ENCODE results near the gene CCDC40. TPM values are rescaled to one million over a fixed set of nuclear protein-coding genes. Genes with fewer than 3 reads are reported as not detected.

CCDC40 gene
- total RNA-seq, 1 donor from 2014 or later: 1.0 TPM

- Histone ChIP-seq H3K36me3 (ENCODE audit: control insufficient read depth in 3 of 3, insufficient read depth in 3 of 3, low read length in 3 of 3) (peaks cover 14 to 16% (median 15%) of the 10 kb centered on the region in 3 donors), H3K27ac (ENCODE audit: low read depth, low read length) (no peak overlapping the region), H3K27me3 (ENCODE audit: control insufficient read depth in 3 of 3, insufficient read depth in 3 of 3, low read length in 3 of 3) (peaks cover 0 to 6% (median 5%) of the 10 kb centered on the region in 3 donors)
Observed at GRCh38 chr17:80119839-80120238, 83.4 kb downstream of the CCDC40 start.

DNA sequence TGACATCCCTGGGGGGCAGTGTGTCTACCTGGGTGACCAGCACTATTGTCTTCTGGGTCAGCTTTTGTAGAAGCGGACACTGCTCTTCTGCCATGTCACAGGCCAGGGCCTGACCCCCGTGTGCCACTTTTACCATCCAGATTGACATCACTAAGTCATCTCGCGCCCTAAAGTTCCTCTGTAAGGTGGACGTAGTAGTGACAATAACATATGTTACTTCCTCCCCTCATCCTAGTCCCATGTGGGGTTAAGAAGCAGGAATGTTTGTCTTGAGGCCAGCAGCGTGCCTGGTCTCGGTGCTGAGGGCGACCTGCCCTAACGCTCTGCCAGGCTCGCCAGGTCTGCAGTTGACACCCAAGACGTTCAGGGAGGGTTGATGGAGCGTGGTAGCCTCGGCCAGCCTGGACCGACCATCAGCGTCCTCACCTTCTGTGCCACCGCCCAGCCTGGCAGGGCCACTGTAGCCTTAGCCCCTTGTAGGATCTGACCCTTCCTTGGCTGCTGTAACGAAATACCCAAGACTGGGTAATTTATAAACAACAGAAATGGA, 85.7 kb downstream of the CCDC40 start:
- H3K9ac ChIP-seq (ENCODE audit: low read depth in 1 of 3, low read length in 3 of 3): no peak overlapping the region
- no peaks in the 10 kb centered on the region for H3K9me3 ChIP-seq (ENCODE audit: control insufficient read depth in 3 of 3, low read length in 3 of 3)
- H3K36me3 ChIP-seq (ENCODE audit: control insufficient read depth in 3 of 3, insufficient read depth in 3 of 3, low read length in 3 of 3): peaks cover 7 to 14% (median 10%) of the 10 kb centered on the region in 3 donors
- H3K4me1 ChIP-seq (ENCODE audit: control insufficient read depth in 3 of 3, insufficient read depth in 3 of 3, low read length in 3 of 3): no peaks in the 10 kb centered on the region
- no peak overlapping the region for H3K4me3 ChIP-seq (ENCODE audit: low read length in 3 of 3)
- no peak overlapping the region for H3K27ac ChIP-seq (ENCODE audit: low read depth, low read length)
- peaks cover 0 to 6% (median 6%) of the 10 kb centered on the region in 3 donors for H3K27me3 ChIP-seq (ENCODE audit: control insufficient read depth in 3 of 3, insufficient read depth in 3 of 3, low read length in 3 of 3)

More at GRCh38 chr17:80119839-80120238, 83.4 kb downstream of the CCDC40 start:
- Histone ChIP-seq H3K4me1 (ENCODE audit: control insufficient read depth in 3 of 3, insufficient read depth in 3 of 3, low read length in 3 of 3) (no peaks in the 10 kb centered on the region), H3K9ac (ENCODE audit: low read depth in 1 of 3, low read length in 3 of 3) (no peak overlapping the region), H3K4me3 (ENCODE audit: low read length in 3 of 3) (no peak overlapping the region), H3K9me3 (ENCODE audit: control insufficient read depth in 3 of 3, low read length in 3 of 3) (no peaks in the 10 kb centered on the region)

DNA sequence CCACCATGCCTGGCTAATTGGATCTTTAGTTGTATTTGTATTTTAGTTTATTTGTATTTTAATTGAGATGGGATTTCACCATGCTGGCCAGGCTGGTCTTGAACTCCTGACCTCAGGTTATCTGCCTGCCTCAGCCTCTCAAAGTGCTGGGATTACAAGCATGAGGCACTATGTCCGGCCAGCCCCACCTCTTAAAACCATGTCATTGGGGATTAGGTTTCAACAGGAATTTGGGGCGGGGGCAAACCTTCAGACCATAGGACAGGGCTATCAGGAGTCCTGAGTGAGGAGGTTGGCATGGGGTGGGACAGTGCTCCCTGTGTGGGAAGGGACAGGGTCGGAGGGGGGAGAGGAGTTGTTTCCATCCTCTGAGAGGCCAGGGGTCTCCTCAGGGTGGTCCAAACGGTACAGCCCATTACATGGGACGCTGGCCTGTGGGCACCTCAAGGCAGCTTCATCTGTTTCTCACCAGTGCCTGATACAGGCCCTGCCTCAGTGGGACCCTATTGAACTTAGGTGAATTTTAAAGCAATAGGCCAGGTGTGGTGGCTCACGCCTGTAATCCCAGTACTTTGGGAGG, 86.6 kb downstream of the CCDC40 start:
- no peaks in the 10 kb centered on the region for H3K4me1 ChIP-seq (ENCODE audit: control insufficient read depth in 3 of 3, insufficient read depth in 3 of 3, low read length in 3 of 3)
- H3K27me3 ChIP-seq (ENCODE audit: control insufficient read depth in 3 of 3, insufficient read depth in 3 of 3, low read length in 3 of 3): peaks cover 0 to 6% (median 6%) of the 10 kb centered on the region in 3 donors
- peaks cover 7 to 12% (median 8%) of the 10 kb centered on the region in 3 donors for H3K36me3 ChIP-seq (ENCODE audit: control insufficient read depth in 3 of 3, insufficient read depth in 3 of 3, low read length in 3 of 3)
- H3K9me3 ChIP-seq (ENCODE audit: control insufficient read depth in 3 of 3, low read length in 3 of 3): no peaks in the 10 kb centered on the region
- no peak overlapping the region for H3K9ac ChIP-seq (ENCODE audit: low read depth in 1 of 3, low read length in 3 of 3)
- no peak overlapping the region for H3K4me3 ChIP-seq (ENCODE audit: low read length in 3 of 3)
- no peak overlapping the region for H3K27ac ChIP-seq (ENCODE audit: low read depth, low read length)

GRCh38 chr17:80123791-80124190, 87.3 kb downstream of the CCDC40 start:
- H3K4me1 ChIP-seq (ENCODE audit: control insufficient read depth in 3 of 3, insufficient read depth in 3 of 3, low read length in 3 of 3): no peaks in the 10 kb centered on the region
- H3K9me3 ChIP-seq (ENCODE audit: control insufficient read depth in 3 of 3, low read length in 3 of 3): no peaks in the 10 kb centered on the region
- H3K9ac ChIP-seq (ENCODE audit: low read depth in 1 of 3, low read length in 3 of 3): no peak overlapping the region
- peaks cover 3 to 6% (median 5%) of the 10 kb centered on the region in 3 donors for H3K36me3 ChIP-seq (ENCODE audit: control insufficient read depth in 3 of 3, insufficient read depth in 3 of 3, low read length in 3 of 3)
- no peak overlapping the region for H3K27ac ChIP-seq (ENCODE audit: low read depth, low read length)
- peaks cover 0 to 6% (median 6%) of the 10 kb centered on the region in 3 donors for H3K27me3 ChIP-seq (ENCODE audit: control insufficient read depth in 3 of 3, insufficient read depth in 3 of 3, low read length in 3 of 3)
- no peak overlapping the region for H3K4me3 ChIP-seq (ENCODE audit: low read length in 3 of 3)

DNA sequence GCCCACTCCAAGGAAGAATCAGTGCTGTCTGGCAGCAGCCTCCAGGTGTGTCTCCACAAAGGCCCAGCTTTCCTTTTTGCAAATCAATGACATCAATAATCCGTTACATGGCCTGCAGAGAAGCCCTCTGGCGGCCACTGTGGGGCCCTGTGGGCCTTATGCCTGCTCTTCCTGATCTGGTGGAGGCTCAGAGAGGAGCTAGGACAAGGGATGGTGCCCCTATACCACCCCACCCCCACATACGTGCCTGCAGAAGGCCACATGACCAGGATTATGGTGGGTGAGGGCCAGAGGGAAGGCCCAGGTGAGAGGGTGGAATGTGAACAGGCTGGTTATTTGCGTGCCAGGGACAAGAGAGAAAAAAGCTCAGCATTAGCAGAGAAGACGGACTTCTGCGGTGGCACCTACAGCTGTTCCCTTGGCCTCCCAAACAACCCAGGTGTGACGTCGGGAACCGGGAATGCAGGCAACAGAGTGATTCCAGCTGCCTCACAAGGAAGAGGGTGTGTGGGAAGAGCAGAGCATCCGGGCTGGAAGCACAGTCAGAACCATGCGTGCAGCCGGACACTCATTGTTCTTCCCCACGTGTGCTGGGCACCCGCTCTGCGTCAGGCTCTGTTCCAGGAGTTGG, 88.0 kb downstream of the CCDC40 start:
- Histone ChIP-seq H3K27me3 (ENCODE audit: control insufficient read depth in 3 of 3, insufficient read depth in 3 of 3, low read length in 3 of 3) (peaks cover 0 to 6% (median 6%) of the 10 kb centered on the region in 3 donors), H3K4me1 (ENCODE audit: control insufficient read depth in 3 of 3, insufficient read depth in 3 of 3, low read length in 3 of 3) (no peaks in the 10 kb centered on the region), H3K9me3 (ENCODE audit: control insufficient read depth in 3 of 3, low read length in 3 of 3) (no peaks in the 10 kb centered on the region), H3K27ac (ENCODE audit: low read depth, low read length) (no peak overlapping the region), H3K4me3 (ENCODE audit: low read length in 3 of 3) (no peak overlapping the region), H3K9ac (ENCODE audit: low read depth in 1 of 3, low read length in 3 of 3) (no peak overlapping the region), H3K36me3 (ENCODE audit: control insufficient read depth in 3 of 3, insufficient read depth in 3 of 3, low read length in 3 of 3) (no peaks in the 10 kb centered on the region)

GRCh38 chr17:80125656-80126448, 89.4 kb downstream of the CCDC40 start:
- no peak overlapping the region for H3K4me3 ChIP-seq (ENCODE audit: low read length in 3 of 3)
- peaks cover 0 to 6% (median 6%) of the 10 kb centered on the region in 3 donors for H3K27me3 ChIP-seq (ENCODE audit: control insufficient read depth in 3 of 3, insufficient read depth in 3 of 3, low read length in 3 of 3)
- no peak overlapping the region for H3K27ac ChIP-seq (ENCODE audit: low read depth, low read length)
- no peaks in the 10 kb centered on the region for H3K9me3 ChIP-seq (ENCODE audit: control insufficient read depth in 3 of 3, low read length in 3 of 3)
- no peaks in the 10 kb centered on the region for H3K36me3 ChIP-seq (ENCODE audit: control insufficient read depth in 3 of 3, insufficient read depth in 3 of 3, low read length in 3 of 3)
- no peak overlapping the region for H3K9ac ChIP-seq (ENCODE audit: low read depth in 1 of 3, low read length in 3 of 3)
- no peaks in the 10 kb centered on the region for H3K4me1 ChIP-seq (ENCODE audit: control insufficient read depth in 3 of 3, insufficient read depth in 3 of 3, low read length in 3 of 3)

- Histone ChIP-seq H3K36me3 (ENCODE audit: control insufficient read depth in 3 of 3, insufficient read depth in 3 of 3, low read length in 3 of 3) (no peaks in the 10 kb centered on the region), H3K4me1 (ENCODE audit: control insufficient read depth in 3 of 3, insufficient read depth in 3 of 3, low read length in 3 of 3) (no peaks in the 10 kb centered on the region), H3K9me3 (ENCODE audit: control insufficient read depth in 3 of 3, low read length in 3 of 3) (no peaks in the 10 kb centered on the region), H3K9ac (ENCODE audit: low read depth in 1 of 3, low read length in 3 of 3) (no peak overlapping the region), H3K4me3 (ENCODE audit: low read length in 3 of 3) (no peak overlapping the region), H3K27me3 (ENCODE audit: control insufficient read depth in 3 of 3, insufficient read depth in 3 of 3, low read length in 3 of 3) (peaks cover 0 to 6% (median 6%) of the 10 kb centered on the region in 3 donors), H3K27ac (ENCODE audit: low read depth, low read length) (no peak overlapping the region)
Observed at GRCh38 chr17:80126449-80126715, 89.9 kb downstream of the CCDC40 start.

- Histone ChIP-seq H3K4me1 (ENCODE audit: control insufficient read depth in 3 of 3, insufficient read depth in 3 of 3, low read length in 3 of 3) (no peaks in the 10 kb centered on the region), H3K27ac (ENCODE audit: low read depth, low read length) (no peak overlapping the region), H3K36me3 (ENCODE audit: control insufficient read depth in 3 of 3, insufficient read depth in 3 of 3, low read length in 3 of 3) (peaks cover 9 to 12% (median 12%) of the 10 kb centered on the region in 3 donors), H3K27me3 (ENCODE audit: control insufficient read depth in 3 of 3, insufficient read depth in 3 of 3, low read length in 3 of 3) (peaks cover 0 to 6% (median 6%) of the 10 kb centered on the region in 3 donors), H3K9me3 (ENCODE audit: control insufficient read depth in 3 of 3, low read length in 3 of 3) (no peaks in the 10 kb centered on the region), H3K4me3 (ENCODE audit: low read length in 3 of 3) (no peak overlapping the region), H3K9ac (ENCODE audit: low read depth in 1 of 3, low read length in 3 of 3) (no peak overlapping the region)
Observed at GRCh38 chr17:80129006-80129565, 92.6 kb downstream of the CCDC40 start.

GRCh38 chr17:80130992-80131391, 94.5 kb downstream of the CCDC40 start:
- no peaks in the 10 kb centered on the region for H3K27me3 ChIP-seq (ENCODE audit: control insufficient read depth in 3 of 3, insufficient read depth in 3 of 3, low read length in 3 of 3)
- peaks cover 20 to 27% (median 25%) of the 10 kb centered on the region in 3 donors for H3K36me3 ChIP-seq (ENCODE audit: control insufficient read depth in 3 of 3, insufficient read depth in 3 of 3, low read length in 3 of 3)
- H3K27ac ChIP-seq (ENCODE audit: low read depth, low read length): no peak overlapping the region
- no peaks in the 10 kb centered on the region for H3K4me1 ChIP-seq (ENCODE audit: control insufficient read depth in 3 of 3, insufficient read depth in 3 of 3, low read length in 3 of 3)
- no peak overlapping the region for H3K9ac ChIP-seq (ENCODE audit: low read depth in 1 of 3, low read length in 3 of 3)
- no peak overlapping the region for H3K4me3 ChIP-seq (ENCODE audit: low read length in 3 of 3)
- H3K9me3 ChIP-seq (ENCODE audit: control insufficient read depth in 3 of 3, low read length in 3 of 3): no peaks in the 10 kb centered on the region
